Activated T-cell treated with anti-CD3 and anti-CD28 coated beads for 1 hour (primary cell): ENCODE measurements around the gene CRELD1.
"Not testable (repeated sequence)": the region's sequence is repeated elsewhere in the genome, so short reads cannot be mapped to it uniquely, and the experiment has no call there.

ENCODE experiments used
- DNase-seq: peaks from one replicate; pipeline ENCODE4 v3.0.0-alpha.2; 2020; ENCODE audit warnings: low read depth

CRELD1 gene, protein sequence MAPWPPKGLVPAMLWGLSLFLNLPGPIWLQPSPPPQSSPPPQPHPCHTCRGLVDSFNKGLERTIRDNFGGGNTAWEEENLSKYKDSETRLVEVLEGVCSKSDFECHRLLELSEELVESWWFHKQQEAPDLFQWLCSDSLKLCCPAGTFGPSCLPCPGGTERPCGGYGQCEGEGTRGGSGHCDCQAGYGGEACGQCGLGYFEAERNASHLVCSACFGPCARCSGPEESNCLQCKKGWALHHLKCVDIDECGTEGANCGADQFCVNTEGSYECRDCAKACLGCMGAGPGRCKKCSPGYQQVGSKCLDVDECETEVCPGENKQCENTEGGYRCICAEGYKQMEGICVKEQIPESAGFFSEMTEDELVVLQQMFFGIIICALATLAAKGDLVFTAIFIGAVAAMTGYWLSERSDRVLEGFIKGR

DNA sequence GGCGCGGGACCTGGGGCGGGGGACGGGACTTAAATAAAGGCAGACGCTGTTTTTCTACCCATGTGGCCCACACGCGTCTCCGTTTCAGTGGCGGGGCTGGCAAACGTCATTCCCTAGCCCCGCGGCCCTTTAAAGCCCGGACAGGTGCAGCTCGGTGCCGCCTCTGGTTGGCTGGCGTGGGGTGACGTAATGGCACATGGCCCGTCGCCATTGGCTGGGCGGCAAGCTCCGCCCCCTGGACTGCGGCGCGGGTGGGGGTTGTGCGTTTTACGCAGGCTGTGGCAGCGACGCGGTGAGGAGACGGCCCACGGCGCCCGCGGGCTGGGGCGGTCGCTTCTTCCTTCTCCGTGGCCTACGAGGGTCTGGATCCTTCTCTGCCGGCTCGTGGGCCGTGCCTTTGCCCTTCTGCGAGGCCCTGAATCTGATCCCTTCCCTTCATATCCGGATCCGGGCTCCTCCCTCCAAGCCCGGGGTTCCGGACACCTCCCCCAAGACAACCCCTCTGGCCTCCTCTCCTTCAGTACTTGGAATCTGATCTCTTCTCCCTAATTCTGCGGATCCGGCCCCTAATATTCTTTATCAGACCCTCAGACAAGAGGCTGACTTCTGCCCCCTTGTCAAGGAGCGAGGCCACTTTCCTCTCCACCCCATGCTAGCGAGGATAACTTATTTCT lies at the start of gene CRELD1:
TSS of gene CRELD1 (plus strand) at position 274 of the 674 bp plus-strand sequence. CDS start 605 bp downstream, outside the sequence.
- DNase-seq = peak; percentile 95

DNA sequence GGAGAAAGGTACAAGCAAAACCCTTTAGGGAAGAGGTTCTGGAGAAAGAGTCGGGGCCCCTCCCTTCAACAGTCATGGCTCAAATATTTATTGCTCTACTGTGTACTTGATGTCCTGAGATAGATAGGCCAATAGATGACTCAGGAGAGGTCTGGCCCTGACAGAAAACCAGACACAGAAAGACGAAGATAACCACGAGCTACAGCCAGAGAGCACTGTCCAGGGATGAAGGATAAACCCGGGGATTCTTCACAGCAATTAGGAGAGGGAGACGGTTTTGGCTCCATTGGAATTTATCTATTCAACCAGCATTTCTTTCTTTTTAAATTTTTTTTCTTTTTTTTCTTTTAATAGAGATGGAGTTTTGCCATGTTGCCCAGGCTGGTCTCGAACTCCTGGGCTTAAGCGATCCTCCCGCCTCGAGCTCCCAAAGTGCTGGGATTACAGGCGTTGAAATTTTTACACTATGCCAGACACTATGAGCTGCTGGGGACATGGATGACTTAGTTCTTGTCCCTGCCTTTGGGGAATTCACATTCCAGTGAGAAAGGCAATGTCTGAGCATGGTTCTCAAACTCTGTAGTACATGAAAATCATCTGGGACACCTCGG lies 49.0 kb upstream of the CRELD1 start:
- no peak for DNase-seq

DNA sequence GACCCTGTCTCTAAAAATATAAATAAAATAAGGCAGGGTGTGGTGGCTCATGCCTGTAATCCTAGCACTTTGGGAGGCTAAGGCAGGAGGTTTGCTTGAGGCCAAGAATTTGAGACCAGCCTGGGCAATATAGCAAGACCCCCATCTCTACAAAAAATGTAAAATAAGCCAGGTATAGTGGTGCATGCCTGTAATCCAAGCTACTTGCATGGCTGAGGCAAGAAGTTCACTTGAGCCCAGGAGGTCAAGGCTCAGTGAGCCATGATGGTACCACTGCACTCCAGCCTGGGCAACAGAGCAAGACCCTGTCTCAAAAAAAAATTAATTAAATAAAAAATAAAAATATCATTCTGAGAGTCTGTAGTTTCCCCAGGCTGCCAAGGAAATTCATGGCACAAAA lies 47.3 kb upstream of the CRELD1 start:
- no peak for DNase-seq

DNA sequence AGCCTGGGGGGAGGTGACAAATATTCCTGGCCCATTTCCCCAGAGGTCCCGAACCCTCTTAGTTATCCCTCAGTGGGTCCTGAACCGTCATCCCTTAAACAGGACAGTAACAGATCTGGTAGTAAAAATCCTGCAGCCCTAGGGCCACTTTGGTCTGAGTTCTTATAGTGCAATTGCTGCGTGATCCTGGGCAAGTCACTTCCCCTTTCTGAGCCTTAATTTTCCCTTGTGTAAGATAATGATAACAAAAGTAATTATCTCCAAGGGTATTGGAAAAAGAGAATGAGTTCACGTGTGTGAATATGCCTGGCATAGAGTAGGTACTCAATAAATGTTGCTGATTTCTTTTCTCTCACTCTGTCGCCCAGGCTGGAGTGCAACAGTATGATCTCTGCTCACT lies 46.2 kb upstream of the CRELD1 start:
- DNase-seq = no peak

DNA sequence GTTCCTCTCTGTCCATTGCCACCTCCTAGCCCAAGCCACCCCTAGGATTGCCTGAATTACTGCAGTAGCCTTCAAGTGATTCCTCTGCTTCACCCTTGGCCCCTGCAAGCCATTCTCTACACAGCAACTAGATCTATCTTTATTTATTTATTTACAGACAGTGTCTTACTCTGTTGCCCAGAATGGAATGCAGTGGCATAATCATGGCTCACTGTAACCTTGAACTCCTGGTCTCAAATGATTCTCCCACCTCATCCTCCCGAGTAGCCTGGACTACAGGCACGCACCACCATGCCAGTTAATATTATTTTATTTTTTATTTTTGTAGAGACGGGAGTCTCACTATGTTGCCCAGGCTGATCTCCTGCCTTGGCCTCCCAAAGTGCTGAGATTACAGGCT lies 45.1 kb upstream of the CRELD1 start:
- DNase-seq = no peak

DNA sequence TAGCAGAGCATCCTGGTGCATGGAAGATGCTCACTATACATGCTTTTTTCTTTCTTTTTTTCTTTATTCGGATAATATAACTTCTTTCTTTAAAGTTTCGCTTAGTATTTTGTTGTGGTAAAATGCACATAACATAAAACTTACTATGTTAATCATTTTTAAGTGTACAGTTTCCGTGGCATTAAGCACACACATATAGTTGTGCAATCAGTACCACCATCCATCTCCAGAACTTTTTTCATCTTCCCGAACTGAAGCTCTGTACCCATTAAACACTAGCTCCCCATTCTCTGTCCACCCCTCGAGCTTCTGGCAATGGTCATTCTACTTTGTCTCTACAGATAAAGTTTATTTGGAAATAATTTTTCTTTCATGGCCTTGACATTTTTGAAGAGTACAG lies 44.2 kb upstream of the CRELD1 start:
- no peak for DNase-seq

DNA sequence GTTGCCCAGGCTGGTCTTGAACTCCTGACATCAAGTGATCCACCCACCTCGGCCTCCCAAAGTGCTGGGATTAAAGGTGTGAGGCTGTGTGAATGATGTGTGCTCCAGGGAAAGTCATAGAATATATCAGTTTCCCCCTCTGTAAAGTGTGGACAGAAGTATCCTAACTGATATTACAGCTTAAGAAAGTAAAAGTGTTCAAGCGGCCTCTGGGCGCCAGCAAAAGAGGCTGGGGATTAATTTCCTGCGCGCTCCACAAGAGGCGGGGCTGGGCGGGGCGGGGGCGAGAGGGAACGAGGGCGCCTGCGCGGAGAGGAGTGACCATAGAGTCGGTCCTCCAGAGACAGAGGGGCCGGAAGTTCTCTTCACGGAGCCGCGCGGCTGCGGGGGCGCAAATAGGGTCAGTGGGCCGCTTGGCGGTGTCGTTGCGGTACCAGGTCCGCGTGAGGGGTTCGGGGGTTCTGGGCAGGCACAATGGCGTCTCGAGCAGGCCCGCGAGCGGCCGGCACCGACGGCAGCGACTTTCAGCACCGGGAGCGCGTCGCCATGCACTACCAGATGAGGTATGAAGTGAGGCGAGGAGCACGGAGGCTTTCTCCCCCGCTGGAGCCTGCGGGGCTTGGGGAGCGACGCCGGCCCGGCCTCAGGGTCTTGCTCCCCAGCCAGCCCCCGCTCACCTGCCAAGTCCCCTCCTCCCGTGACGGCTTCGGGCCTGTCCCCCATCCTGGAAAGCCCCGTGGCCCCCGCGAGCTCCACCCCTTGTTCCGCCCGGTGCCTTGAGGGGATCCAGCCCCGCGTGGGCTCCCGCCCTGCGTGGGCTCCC lies 43.2 kb upstream of the CRELD1 start, which contains the start of gene JAGN1:
TSS of gene JAGN1 (plus strand) at position 362 of the 823 bp plus-strand sequence. CDS start at position 475, 113 bp downstream.
- DNase-seq = peak; percentile 86

DNA sequence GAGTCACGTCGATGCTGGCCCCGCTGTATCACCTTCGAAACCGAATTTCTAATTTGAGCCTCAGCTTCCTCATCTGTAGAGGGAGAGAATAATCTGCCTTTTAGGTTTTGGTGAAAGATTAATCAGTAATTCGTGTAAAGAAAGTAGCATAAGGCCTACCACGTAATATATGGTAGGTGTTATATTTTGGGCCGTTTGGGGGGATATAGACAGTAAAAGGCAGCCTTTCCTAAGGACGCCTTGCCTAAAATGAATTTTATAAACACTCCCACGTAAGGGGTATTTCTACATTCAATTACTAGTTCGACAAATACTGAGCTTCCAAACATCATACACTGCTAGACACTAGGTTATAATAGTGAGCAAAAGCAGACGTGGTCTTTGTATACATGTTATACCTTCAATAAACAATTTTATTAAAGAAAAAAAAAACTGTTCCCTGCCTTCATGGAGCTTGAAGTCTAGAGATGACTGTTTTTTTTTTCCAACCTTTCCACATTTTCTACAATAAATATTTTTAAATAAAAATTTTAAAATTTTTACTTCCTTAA lies 42.5 kb upstream of the CRELD1 start:
- no peak for DNase-seq

DNA sequence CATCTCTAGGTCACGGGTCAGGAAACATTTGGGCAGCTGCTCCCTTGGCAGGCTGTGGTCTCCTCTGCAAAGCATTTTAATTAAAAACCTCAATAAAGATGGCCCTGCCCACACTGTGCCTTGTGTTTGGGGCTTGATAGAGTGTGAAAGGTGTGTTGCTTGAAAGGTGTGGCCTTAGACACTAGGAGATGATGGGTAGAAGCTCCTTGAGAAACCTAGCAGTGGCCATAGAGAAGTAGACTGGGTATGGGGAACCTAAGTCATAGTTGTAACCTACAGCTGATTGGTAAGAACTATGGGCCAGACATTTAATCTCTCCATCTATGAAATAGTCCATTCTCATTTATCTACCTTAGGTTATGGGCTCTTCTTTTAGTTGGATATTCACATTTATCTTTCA lies 39.9 kb upstream of the CRELD1 start:
- DNase-seq = no peak

DNA sequence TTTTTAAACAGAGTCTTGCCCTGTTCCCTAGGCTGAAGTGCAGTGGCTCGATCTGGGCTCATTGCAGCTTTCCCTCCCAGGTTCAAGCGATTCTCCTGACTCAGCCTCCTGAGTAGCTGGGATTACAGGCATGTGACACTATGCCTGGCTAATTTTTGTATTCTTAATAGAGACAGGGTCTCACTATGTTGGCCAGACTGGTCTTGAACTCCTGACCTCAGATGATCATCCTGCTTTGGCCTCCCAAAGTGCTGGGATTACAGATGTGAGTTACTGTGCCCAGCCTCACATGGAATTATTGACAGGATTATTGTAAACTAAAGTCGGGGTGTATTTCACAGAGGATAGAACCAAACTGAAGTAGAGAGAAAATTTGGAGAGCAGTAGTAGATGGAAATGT lies 37.9 kb upstream of the CRELD1 start:
- not testable (repeated sequence) for DNase-seq

DNA sequence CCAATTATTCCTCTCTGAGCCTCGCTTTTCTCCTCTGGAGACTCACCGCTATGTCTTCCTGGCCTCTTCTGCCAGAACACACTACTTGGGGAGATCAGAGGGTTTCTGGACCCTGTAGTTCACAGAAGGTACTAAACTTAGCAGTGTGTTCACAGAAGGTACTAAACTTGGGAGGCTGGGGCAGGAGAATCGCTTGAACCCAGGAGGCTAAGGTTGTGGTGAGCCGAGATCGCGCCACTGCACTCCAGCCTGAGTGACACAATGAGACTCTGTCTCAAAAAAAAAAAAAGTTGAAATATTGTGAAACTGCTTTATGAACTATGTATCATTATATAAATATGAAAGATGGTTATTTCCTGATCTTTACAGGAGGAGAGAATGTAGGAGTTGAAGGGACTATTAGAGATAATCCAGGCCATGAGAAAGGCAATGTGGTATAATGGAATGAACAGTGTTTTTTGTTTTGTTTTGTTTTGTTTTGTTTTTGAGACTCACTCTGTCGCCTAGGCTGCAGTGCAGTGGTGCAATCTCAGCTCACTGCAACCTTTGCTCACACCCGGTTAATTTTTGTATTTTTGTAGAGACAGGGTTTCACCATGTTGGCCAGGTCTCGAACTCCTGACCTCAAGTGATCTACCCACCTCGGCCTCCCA lies 36.8 kb upstream of the CRELD1 start:
- DNase-seq = not testable (repeated sequence)

DNA sequence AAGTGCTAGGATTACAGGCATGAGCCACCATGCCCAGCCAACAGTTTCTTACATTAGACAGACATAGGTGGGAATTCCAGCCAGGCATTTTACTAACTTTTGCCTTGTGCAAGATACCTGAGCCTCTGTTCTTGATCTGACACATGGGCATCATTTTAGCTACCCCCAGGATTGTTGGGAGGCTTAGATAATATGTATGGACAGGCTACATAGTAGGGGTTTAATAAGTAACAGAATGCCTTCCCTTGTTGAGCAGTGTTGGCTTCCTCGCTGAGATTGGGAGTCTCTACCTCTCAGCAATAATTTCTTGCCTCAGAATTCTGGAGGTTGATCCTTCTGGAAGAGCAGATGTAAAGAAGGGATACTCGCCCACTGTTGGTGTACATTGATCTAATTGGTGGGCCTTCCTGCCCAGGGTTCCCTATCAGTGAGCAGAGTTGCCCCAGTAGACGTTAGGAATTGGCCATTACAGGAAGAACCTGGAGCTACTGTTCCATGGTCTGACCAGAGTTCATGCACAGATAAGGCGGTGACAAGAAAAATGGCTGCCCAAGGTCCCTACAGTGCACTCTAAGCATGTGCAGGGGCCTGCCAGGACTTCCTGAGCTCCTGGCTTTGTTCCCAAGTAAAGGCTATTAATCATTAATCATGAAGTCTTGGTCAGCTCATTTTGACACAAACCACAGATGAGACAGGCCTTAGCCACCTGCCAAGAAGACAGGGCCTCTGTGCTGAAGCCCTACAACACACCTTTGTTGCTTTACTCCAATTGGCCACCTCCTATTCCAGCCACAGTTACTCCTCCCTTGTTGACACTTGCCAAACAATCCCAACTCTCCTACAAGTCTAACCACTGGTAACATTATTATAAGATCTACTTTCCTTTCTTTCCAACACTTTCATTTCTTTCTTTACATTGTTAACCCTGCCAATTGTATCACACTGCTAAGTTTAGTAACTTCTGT lies 35.9 kb upstream of the CRELD1 start:
- no peak for DNase-seq

DNA sequence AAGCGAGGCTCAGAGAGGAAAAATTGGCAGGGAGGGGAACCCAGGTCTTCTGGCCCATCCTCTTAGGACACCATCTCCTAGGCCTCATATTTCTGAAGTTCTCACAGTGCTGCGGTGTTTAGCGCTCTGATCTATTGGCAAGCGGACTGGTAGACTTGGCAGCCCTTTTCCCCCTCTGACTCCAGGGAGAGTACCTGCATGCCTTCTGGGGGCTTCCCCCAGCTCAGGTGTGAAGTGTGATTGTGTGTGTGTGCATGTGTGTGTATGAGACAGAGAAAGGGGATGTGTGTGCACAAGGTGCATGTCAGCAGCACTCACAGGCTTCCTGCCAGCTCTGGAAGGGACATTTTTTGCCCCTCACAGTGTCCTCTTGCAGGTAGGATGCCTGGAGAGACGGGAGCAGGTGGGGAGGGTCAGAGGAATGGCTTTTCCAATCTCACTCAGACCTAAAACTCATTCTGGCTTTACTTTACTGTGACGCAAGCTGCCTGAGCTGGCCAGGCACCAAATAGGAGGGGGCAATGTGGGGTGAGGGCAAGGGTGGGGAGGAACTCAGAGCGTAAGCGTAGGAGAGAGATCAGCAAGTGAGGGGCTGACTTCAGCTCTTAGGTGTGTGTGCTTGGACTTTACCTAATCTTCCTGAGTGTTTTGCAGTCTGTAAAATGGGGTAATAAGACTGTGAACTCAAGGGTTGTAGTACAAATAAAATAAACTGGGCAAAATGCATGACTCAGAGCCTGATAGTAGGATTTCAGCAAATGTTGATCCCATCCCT lies 35.0 kb upstream of the CRELD1 start:
- no peak for DNase-seq

DNA sequence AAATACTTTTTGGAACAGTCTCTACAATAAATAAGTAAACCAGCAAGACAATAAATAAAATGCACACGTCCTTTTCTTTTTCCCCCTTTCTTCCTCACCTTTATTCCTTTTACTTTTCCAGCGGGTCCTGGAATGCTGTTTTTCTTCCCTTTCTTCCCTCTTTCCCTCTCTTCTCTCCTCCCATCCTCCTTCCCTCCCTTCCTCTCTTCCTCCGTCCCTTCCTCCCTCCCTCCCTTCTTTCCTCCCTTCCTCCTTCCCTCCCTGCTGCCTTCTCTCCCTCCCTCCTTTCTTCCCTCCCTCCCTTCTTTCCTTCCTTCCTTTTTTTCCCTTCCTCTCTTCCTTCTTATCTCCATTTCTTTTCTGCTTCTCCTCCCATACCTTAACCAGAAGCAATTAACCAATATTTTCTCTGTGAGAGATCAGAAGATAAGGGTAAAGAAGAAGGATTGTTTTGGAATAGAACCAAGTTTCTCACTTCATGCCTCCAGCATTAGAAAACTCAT lies 34.3 kb upstream of the CRELD1 start:
- no peak for DNase-seq

DNA sequence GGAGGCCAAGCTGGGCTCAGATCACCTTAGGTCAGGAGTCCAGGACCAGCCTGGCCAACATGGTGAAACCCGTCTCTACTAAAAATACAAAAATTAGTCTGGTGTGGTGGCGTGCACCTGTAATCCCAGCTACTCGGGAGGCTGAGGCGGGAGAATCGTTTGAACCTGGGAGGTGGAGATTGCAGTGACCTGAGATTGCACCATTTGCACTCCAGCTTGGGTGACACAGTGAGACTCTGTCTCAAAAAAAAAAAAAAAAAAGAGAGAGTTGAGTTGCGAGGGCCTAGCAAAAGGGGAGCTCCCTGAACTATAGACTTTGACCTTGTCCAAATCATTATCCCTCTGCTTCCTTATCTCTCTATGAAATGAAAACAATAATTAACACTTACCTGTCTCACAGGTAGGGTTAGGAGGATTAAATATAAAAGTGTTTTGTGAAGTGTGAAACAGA lies 32.6 kb upstream of the CRELD1 start:
- DNase-seq = not testable (repeated sequence)

DNA sequence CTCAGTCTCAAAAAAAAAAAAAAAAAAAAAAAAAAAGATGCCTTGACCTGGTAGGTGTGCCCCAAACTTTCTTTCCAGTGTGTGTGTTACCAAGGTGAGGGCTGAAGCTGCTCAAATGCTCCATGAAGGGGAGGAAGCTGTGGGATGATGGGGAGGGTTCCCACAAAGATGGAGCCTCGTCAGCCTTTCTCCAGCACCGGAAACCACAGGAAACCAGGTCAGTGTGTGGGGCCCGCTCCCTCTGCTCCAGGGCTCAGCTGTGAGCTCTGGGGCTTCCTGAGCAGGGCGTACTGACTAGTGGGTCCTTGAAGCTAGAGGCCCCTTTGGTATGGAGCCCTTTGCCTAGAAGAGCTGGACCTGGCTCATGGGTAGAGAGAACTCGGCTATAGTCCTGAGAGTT lies 31.7 kb upstream of the CRELD1 start:
- DNase-seq = no peak

DNA sequence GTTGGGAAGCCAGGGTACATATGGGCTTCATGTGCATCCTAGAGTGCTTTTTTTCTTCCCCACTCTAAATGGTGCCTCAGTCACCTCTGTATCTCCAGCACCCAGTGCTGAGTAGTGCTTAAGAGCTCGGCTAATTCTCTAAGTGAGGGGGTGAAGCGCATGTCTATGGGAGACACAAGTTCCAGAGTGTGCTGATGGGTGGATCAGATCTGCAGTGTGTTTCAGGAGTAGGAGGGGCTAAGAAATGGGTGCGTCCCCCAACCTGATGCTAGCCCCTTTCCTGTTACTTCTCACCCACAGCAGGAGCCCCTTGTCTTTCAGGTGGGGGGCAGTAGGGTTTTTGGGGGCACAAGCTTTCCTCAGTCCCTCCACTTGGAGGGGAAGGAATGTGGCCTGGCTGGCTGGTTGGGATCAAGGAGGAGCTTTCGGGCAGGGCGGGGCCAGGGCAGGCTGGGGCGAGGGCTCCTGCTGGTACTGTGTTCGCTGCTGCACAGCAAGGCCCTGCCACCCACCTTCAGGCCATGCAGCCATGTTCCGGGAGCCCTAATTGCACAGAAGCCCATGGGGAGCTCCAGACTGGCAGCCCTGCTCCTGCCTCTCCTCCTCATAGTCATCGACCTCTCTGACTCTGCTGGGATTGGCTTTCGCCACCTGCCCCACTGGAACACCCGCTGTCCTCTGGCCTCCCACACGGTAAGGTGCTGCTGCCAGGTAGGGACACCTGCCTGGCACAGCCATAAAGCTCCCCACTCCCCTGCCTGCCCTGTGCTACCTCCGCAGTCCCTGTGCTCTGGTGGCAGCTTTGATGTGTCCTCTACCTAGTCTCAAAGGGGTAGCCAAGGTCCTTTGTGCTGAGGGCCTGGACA lies 31.0 kb upstream of the CRELD1 start, which contains the start of gene IL17RE:
TSS of gene IL17RE (plus strand) at position 477 of the 866 bp plus-strand sequence. CDS start at position 562, 85 bp downstream.
- DNase-seq = no peak

DNA sequence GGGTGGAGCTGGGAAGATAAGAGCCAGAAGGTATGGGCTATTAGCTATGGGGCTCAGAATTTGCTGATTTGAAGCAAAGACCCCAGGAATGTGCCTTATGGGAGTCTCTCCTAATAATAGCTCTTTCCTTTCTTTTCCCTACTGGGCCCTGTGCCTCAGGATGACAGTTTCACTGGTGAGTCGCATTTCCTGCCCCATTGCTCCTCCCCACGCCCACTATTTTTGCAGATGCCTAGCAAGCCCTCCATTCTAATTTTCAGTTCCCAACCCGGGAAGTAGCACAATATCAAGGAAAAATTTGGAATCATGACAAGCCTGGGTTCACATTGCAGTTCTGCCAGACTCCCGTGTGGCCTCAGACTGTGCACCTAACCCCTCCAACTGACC lies 30.4 kb upstream of the CRELD1 start:
- no peak for DNase-seq
